Measurements from ENCODE around the gene COL18A1.

Gene COL18A1

DNA sequence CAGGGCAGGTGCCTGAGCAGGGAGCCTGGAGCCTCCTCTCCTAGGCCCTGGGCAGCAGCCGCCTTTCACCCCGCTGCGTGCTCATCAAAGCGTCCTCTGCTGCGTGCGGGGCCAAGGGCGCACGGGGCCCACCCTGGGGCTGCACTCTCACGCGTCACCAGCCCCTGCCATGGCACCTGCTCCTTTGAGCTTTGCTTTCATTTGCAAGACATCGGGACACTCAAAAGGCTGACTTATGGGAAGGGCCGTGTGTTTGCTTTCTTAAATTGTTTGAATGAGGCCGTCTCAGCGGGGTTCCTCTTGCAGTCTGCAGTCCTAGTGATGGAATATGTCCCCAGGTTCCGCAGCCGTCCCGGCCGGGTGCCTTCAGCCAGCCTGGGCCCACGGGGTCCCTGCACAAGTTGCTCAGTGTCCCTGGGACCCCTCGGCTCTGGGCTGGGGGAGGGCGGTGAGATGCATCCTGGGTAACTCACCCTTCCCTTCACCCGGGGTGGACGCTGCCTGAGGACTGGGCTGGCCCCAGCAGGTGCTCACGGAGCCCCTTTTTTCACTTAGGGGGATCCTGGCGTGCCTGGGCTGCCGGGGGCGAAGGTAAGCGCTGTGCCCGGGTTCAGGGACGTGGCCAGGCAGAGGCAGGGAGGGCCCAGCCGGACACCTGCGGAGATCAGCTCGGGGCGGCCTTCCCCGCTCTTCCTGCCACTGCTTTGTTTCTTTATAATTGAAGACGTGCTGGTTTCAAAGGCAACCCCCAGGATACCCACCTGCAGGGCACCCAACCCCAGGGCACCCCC is 84.2 kb downstream of the COL18A1 start:
- TF ChIP-seq EZH2 (IDR thresholded peaks at IDR 0.05; ENCODE audit: borderline replicate concordance, low read depth, low read length, severe bottlenecking): no peak
- TF ChIP-seq, protein P1, sequence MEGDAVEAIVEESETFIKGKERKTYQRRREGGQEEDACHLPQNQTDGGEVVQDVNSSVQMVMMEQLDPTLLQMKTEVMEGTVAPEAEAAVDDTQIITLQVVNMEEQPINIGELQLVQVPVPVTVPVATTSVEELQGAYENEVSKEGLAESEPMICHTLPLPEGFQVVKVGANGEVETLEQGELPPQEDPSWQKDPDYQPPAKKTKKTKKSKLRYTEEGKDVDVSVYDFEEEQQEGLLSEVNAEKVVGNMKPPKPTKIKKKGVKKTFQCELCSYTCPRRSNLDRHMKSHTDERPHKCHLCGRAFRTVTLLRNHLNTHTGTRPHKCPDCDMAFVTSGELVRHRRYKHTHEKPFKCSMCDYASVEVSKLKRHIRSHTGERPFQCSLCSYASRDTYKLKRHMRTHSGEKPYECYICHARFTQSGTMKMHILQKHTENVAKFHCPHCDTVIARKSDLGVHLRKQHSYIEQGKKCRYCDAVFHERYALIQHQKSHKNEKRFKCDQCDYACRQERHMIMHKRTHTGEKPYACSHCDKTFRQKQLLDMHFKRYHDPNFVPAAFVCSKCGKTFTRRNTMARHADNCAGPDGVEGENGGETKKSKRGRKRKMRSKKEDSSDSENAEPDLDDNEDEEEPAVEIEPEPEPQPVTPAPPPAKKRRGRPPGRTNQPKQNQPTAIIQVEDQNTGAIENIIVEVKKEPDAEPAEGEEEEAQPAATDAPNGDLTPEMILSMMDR (IDR thresholded peaks at IDR 0.05; ENCODE audit: borderline replicate concordance, extremely low read depth, low read length, poor library complexity, severe bottlenecking): no peak
- ATAC-seq (ENCODE audit: insufficient read depth, low read depth): no peak
- Histone ChIP-seq H3K4me3 (ENCODE audit: low read depth in 1 of 2, low read length in 2 of 2) (no peak overlapping the region), H3K9ac (ENCODE audit: low read depth, low read length) (no peak overlapping the region), H3K27me3 (ENCODE audit: insufficient read depth, low read length, poor library complexity) (no peaks in the 10 kb centered on the region), H3K79me2 (ENCODE audit: insufficient read depth, low read length) (no peaks in the 10 kb centered on the region), H2AFZ (ENCODE audit: low read depth, low read length) (no peak overlapping the region), H3K27ac (ENCODE audit: low read length) (no peak overlapping the region), H3K4me1 (ENCODE audit: insufficient read depth, low read length) (no peaks in the 10 kb centered on the region), H3K36me3 (ENCODE audit: insufficient read depth, low read length) (no peaks in the 10 kb centered on the region), H3K9me3 (ENCODE audit: insufficient read depth, low read length, severe bottlenecking) (no peaks in the 10 kb centered on the region), H4K20me1 (ENCODE audit: insufficient read depth, low read length) (no peaks in the 10 kb centered on the region), H3K4me2 (ENCODE audit: insufficient read depth, low read length) (no peak overlapping the region)
- no peak for DNase-seq

DNA sequence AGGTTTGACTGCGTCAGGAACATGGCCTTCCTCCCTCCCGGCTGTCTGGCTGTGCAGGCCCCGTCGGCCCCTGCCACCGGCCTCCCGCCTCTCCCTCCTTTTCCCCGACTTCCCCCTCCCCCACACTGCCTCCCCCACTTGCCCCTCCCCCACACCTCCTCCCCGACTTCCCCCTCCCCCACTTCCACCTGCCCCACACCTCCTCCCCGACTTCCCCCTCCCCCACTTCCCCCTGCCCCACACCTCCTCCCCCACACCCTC is 84.7 kb downstream of the COL18A1 start:
- Histone ChIP-seq H3K79me2 (ENCODE audit: insufficient read depth, low read length) (no peaks in the 10 kb centered on the region), H4K20me1 (ENCODE audit: insufficient read depth, low read length) (no peaks in the 10 kb centered on the region), H3K4me3 (ENCODE audit: low read depth in 1 of 2, low read length in 2 of 2) (no peak overlapping the region), H3K36me3 (ENCODE audit: insufficient read depth, low read length) (no peaks in the 10 kb centered on the region), H3K9ac (ENCODE audit: low read depth, low read length) (no peak overlapping the region), H3K4me1 (ENCODE audit: insufficient read depth, low read length) (no peaks in the 10 kb centered on the region), H3K27me3 (ENCODE audit: insufficient read depth, low read length, poor library complexity) (no peaks in the 10 kb centered on the region), H3K9me3 (ENCODE audit: insufficient read depth, low read length, severe bottlenecking) (no peaks in the 10 kb centered on the region), H3K27ac (ENCODE audit: low read length) (no peak overlapping the region), H2AFZ (ENCODE audit: low read depth, low read length) (no peak overlapping the region), H3K4me2 (ENCODE audit: insufficient read depth, low read length) (no peak overlapping the region)
- DNase-seq: no peak
- no peak for ATAC-seq (ENCODE audit: insufficient read depth, low read depth)
- TF ChIP-seq EZH2 (IDR thresholded peaks at IDR 0.05; ENCODE audit: borderline replicate concordance, low read depth, low read length, severe bottlenecking): no peak
- TF ChIP-seq, protein P1 (IDR thresholded peaks at IDR 0.05; ENCODE audit: borderline replicate concordance, extremely low read depth, low read length, poor library complexity, severe bottlenecking): no peak

DNA sequence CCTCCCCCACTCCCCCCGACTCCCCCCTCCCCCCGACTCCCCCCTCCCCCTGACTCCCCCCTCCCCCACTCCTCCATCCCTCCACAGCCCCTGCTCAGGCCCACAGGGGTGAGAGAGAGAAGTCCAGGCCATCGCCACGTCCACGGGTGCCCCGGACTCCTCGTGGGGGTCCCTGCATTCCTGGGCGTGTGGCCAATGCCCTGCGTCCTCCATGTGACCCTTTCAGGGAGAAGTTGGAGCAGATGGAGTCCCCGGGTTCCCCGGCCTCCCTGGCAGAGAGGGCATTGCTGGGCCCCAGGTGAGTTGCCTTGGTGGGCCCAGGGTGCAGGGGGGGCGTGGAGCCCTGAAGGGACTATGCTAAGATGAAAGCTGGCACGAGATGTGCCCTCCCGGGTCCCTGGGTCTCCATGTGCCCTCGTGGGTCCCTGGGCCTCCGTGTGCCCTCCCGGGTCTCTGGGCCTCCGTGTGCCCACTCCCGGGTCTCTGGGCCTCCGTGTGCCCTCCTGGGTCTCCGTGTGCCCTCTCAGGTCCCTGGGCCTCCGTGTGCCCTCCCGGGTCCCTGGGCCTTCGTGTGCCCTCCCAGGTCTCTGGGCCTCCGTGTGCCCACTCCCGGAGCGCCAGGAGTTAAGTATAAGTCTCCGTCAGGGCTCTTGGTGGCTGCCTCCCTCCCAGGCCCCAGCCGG is 85.2 kb downstream of the COL18A1 start:
- Histone ChIP-seq H3K9me3 (ENCODE audit: insufficient read depth, low read length, severe bottlenecking) (no peaks in the 10 kb centered on the region), H3K27me3 (ENCODE audit: insufficient read depth, low read length, poor library complexity) (no peaks in the 10 kb centered on the region), H3K36me3 (ENCODE audit: insufficient read depth, low read length) (no peaks in the 10 kb centered on the region), H3K9ac (ENCODE audit: low read depth, low read length) (no peak overlapping the region), H3K27ac (ENCODE audit: low read length) (no peak overlapping the region), H3K4me2 (ENCODE audit: insufficient read depth, low read length) (no peak overlapping the region), H3K4me1 (ENCODE audit: insufficient read depth, low read length) (no peaks in the 10 kb centered on the region), H4K20me1 (ENCODE audit: insufficient read depth, low read length) (no peaks in the 10 kb centered on the region; the same call in 1 of the 2 replicates), H3K4me3 (ENCODE audit: low read depth in 1 of 2, low read length in 2 of 2) (no peak overlapping the region), H3K79me2 (ENCODE audit: insufficient read depth, low read length) (no peaks in the 10 kb centered on the region), H2AFZ (ENCODE audit: low read depth, low read length) (no peak overlapping the region)
- TF ChIP-seq EZH2 (IDR thresholded peaks at IDR 0.05; ENCODE audit: borderline replicate concordance, low read depth, low read length, severe bottlenecking): no peak
- TF ChIP-seq, protein P1 (IDR thresholded peaks at IDR 0.05; ENCODE audit: borderline replicate concordance, extremely low read depth, low read length, poor library complexity, severe bottlenecking): no peak
- no peak for ATAC-seq (ENCODE audit: insufficient read depth, low read depth)
- DNase-seq: no peak
